ENCODE data around the gene KRT13. TPM values are rescaled to one million over a fixed set of nuclear protein-coding genes. Genes with fewer than 3 reads are reported as not detected.

KRT13 gene
- total RNA-seq, 1 experiment from 2014 or later = not detected

GRCh38 chr17:41519501-41520224, 14.3 kb upstream of the KRT13 start:
- no peaks in the 10 kb centered on the region for H3K9me3 Mint-ChIP-seq (ENCODE audit: unreplicated experiment)
- H3K36me3 Mint-ChIP-seq (ENCODE audit: insufficient read depth, unreplicated experiment) = peaks cover 36% of the 10 kb centered on the region
- BruUV-seq (replicated peaks) = no TSS peak
- peak overlapping the region; percentile 76 for H3K27ac Mint-ChIP-seq (ENCODE audit: low read depth, unreplicated experiment)
- ChIA-PET POLR2A (interaction anchor here (0.7 to 7.2 kb wide), 15 partner anchors 7 to 710 kb away, joined by 3 to 83 read pairs (median 7); partner anchors contain the start of gene KRTAP4-6), CTCF (interaction anchor here (0.7 to 7.6 kb wide), 7 partner anchors 29 to 156 kb away, joined by 3 to 80 read pairs (median 3); no protein-coding TSS in a partner anchor)
- TF ChIP-seq CTCF (IDR thresholded peaks at IDR 0.05; ENCODE audit: unreplicated experiment) = no peak
- DNase-seq (ENCODE audit: unreplicated experiment) = peak; percentile 91
- intact Hi-C loops (cut with micrococcal nuclease) = loop anchor here (1.0 kb wide), 2 partner anchors 29 to 610 kb away; no protein-coding TSS in a partner anchor
- H3K4me3 Mint-ChIP-seq (ENCODE audit: unreplicated experiment) = peak overlapping the region; percentile 73
- no peaks in the 10 kb centered on the region for H3K27me3 Mint-ChIP-seq (ENCODE audit: insufficient read depth, unreplicated experiment)
- peaks cover 62% of the 10 kb centered on the region for H3K4me1 Mint-ChIP-seq (ENCODE audit: insufficient read depth, unreplicated experiment)

GRCh38 chr17:41518789-41519449, 13.5 kb upstream of the KRT13 start, which contains the start of gene KRT15:
Gene KRT15 (minus strand): TSS chr17:41518890. CDS start chr17:41518827, 63 bp downstream.
- no peaks in the 10 kb centered on the region for H3K9me3 Mint-ChIP-seq (ENCODE audit: unreplicated experiment)
- DNase-seq (ENCODE audit: unreplicated experiment) = peak; percentile 87
- ChIA-PET POLR2A (interaction anchor here (0.6 to 7.2 kb wide), 34 partner anchors 9 to 1531 kb away, joined by 3 to 83 read pairs (median 3); partner anchors contain the start of genes KRT17 and KRTAP4-6), CTCF (interaction anchor here (0.6 to 7.6 kb wide), 10 partner anchors 30 to 693 kb away, joined by 3 to 80 read pairs (median 3); no protein-coding TSS in a partner anchor)
- H3K27me3 Mint-ChIP-seq (ENCODE audit: insufficient read depth, unreplicated experiment) = no peaks in the 10 kb centered on the region
- H3K4me3 Mint-ChIP-seq (ENCODE audit: unreplicated experiment) = peak within 1 kb of the TSS; percentile 73
- H3K4me1 Mint-ChIP-seq (ENCODE audit: insufficient read depth, unreplicated experiment) = peaks cover 62% of the 10 kb centered on the region
- peak; percentile 9 for TF ChIP-seq CTCF (IDR thresholded peaks at IDR 0.05; ENCODE audit: unreplicated experiment)
- H3K36me3 Mint-ChIP-seq (ENCODE audit: insufficient read depth, unreplicated experiment) = peaks cover 44% of the 10 kb centered on the region
- intact Hi-C loops (cut with micrococcal nuclease) = loop anchor here (1.0 kb wide), 2 partner anchors 29 to 610 kb away; no protein-coding TSS in a partner anchor
- H3K27ac Mint-ChIP-seq (ENCODE audit: low read depth, unreplicated experiment) = peak within 1 kb of the TSS; percentile 76
- no TSS peak for BruUV-seq (replicated peaks)

- H3K36me3 Mint-ChIP-seq (ENCODE audit: insufficient read depth, unreplicated experiment) = peaks cover 51% of the 10 kb centered on the region
- peak overlapping the region; percentile 73 for H3K4me3 Mint-ChIP-seq (ENCODE audit: unreplicated experiment)
- DNase-seq (ENCODE audit: unreplicated experiment) = no peak
- H3K27me3 Mint-ChIP-seq (ENCODE audit: insufficient read depth, unreplicated experiment) = no peaks in the 10 kb centered on the region
- no TSS peak for BruUV-seq (replicated peaks)
- CTCF ChIA-PET = interaction anchor here (1.2 to 7.6 kb wide), 3 partner anchors 31 to 662 kb away, joined by 3 to 80 read pairs (median 7); no protein-coding TSS in a partner anchor
- H3K9me3 Mint-ChIP-seq (ENCODE audit: unreplicated experiment) = no peaks in the 10 kb centered on the region
- H3K4me1 Mint-ChIP-seq (ENCODE audit: insufficient read depth, unreplicated experiment) = peaks cover 55% of the 10 kb centered on the region
- H3K27ac Mint-ChIP-seq (ENCODE audit: low read depth, unreplicated experiment) = no peak overlapping the region
- POLR2A ChIA-PET = interaction anchor here (0.6 to 7.2 kb wide), 18 partner anchors 12 to 708 kb away, joined by 3 to 83 read pairs (median 5); no protein-coding TSS in a partner anchor
- TF ChIP-seq CTCF (IDR thresholded peaks at IDR 0.05; ENCODE audit: unreplicated experiment) = no peak
- intact Hi-C loops (cut with micrococcal nuclease) = no loop called here
Measured at GRCh38 chr17:41518031-41518430, 12.6 kb upstream of the KRT13 start.
